Measurements from ENCODE around the gene PCDH19. TPM values are rescaled to one million over a fixed set of nuclear protein-coding genes. Genes with fewer than 3 reads are reported as not detected.

The PCDH19 gene
- total and polyA plus RNA-seq, 2 experiments from 2014 or later = 0.87 to 1.4 TPM

DNA sequence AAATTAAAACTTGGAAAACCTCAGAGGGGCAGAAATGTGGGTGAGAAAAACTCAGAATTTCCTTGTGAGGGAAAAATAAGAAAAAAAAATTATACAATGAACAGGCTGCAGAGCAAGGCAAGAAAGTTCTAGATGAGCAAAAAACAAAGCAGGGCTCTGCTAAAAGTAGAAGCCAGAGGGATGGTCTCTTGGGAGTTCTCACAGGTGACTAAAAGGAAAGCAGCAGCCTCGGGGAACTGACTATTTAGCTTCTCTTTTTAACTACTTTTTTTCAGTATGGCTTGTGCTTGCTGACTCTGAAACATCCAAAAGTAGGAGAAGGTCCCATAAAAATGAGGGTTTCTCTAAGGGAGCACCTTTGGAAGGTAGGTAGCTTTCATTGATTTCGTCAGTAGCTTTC is 36.4 kb downstream of the PCDH19 start:
- no peaks in the 10 kb centered on the region for H3K27me3 Mint-ChIP-seq (ENCODE audit: insufficient read depth, low read depth, poor library complexity)

More for the DNA sequence above, 36.4 kb downstream of the PCDH19 start:
- Histone ChIP-seq H3K4me3 (no peak overlapping the region), H3K27ac (ENCODE audit: low read depth) (no peak overlapping the region), H3F3A (replicated peaks; ENCODE audit: low read depth) (no peaks in the 10 kb centered on the region), H3K79me2 (replicated peaks; ENCODE audit: insufficient read depth) (no peaks in the 10 kb centered on the region), H3K9me2 (ENCODE audit: insufficient read depth) (no peaks in the 10 kb centered on the region), H2AFZ (no peak overlapping the region), H3K36me3 (ENCODE audit: insufficient read depth) (no peaks in the 10 kb centered on the region), H3K4me2 (no peak overlapping the region), H3K27me3 (ENCODE audit: insufficient read depth) (no peaks in the 10 kb centered on the region), H4K20me1 (replicated peaks; ENCODE audit: insufficient read depth) (no peaks in the 10 kb centered on the region), H3K4me1 (ENCODE audit: insufficient read depth) (no peaks in the 10 kb centered on the region)
- H3K9me3 Mint-ChIP-seq = no peaks in the 10 kb centered on the region
- no peaks in the 10 kb centered on the region for H3K4me1 Mint-ChIP-seq
- H3K36me3 Mint-ChIP-seq (ENCODE audit: low read depth) = no peaks in the 10 kb centered on the region
- DNase-seq (ENCODE audit: low spot score) = no peak
- no peak for ATAC-seq
- no peak overlapping the region for H3K27ac Mint-ChIP-seq
- TF ChIP-seq STAT1 (IDR thresholded peaks at IDR 0.05; ENCODE audit: unreplicated experiment) = no peak
- TF ChIP-seq, protein P1, sequence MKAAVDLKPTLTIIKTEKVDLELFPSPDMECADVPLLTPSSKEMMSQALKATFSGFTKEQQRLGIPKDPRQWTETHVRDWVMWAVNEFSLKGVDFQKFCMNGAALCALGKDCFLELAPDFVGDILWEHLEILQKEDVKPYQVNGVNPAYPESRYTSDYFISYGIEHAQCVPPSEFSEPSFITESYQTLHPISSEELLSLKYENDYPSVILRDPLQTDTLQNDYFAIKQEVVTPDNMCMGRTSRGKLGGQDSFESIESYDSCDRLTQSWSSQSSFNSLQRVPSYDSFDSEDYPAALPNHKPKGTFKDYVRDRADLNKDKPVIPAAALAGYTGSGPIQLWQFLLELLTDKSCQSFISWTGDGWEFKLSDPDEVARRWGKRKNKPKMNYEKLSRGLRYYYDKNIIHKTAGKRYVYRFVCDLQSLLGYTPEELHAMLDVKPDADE (IDR thresholded peaks at IDR 0.05) = no peak
- TF ChIP-seq, protein P2, sequence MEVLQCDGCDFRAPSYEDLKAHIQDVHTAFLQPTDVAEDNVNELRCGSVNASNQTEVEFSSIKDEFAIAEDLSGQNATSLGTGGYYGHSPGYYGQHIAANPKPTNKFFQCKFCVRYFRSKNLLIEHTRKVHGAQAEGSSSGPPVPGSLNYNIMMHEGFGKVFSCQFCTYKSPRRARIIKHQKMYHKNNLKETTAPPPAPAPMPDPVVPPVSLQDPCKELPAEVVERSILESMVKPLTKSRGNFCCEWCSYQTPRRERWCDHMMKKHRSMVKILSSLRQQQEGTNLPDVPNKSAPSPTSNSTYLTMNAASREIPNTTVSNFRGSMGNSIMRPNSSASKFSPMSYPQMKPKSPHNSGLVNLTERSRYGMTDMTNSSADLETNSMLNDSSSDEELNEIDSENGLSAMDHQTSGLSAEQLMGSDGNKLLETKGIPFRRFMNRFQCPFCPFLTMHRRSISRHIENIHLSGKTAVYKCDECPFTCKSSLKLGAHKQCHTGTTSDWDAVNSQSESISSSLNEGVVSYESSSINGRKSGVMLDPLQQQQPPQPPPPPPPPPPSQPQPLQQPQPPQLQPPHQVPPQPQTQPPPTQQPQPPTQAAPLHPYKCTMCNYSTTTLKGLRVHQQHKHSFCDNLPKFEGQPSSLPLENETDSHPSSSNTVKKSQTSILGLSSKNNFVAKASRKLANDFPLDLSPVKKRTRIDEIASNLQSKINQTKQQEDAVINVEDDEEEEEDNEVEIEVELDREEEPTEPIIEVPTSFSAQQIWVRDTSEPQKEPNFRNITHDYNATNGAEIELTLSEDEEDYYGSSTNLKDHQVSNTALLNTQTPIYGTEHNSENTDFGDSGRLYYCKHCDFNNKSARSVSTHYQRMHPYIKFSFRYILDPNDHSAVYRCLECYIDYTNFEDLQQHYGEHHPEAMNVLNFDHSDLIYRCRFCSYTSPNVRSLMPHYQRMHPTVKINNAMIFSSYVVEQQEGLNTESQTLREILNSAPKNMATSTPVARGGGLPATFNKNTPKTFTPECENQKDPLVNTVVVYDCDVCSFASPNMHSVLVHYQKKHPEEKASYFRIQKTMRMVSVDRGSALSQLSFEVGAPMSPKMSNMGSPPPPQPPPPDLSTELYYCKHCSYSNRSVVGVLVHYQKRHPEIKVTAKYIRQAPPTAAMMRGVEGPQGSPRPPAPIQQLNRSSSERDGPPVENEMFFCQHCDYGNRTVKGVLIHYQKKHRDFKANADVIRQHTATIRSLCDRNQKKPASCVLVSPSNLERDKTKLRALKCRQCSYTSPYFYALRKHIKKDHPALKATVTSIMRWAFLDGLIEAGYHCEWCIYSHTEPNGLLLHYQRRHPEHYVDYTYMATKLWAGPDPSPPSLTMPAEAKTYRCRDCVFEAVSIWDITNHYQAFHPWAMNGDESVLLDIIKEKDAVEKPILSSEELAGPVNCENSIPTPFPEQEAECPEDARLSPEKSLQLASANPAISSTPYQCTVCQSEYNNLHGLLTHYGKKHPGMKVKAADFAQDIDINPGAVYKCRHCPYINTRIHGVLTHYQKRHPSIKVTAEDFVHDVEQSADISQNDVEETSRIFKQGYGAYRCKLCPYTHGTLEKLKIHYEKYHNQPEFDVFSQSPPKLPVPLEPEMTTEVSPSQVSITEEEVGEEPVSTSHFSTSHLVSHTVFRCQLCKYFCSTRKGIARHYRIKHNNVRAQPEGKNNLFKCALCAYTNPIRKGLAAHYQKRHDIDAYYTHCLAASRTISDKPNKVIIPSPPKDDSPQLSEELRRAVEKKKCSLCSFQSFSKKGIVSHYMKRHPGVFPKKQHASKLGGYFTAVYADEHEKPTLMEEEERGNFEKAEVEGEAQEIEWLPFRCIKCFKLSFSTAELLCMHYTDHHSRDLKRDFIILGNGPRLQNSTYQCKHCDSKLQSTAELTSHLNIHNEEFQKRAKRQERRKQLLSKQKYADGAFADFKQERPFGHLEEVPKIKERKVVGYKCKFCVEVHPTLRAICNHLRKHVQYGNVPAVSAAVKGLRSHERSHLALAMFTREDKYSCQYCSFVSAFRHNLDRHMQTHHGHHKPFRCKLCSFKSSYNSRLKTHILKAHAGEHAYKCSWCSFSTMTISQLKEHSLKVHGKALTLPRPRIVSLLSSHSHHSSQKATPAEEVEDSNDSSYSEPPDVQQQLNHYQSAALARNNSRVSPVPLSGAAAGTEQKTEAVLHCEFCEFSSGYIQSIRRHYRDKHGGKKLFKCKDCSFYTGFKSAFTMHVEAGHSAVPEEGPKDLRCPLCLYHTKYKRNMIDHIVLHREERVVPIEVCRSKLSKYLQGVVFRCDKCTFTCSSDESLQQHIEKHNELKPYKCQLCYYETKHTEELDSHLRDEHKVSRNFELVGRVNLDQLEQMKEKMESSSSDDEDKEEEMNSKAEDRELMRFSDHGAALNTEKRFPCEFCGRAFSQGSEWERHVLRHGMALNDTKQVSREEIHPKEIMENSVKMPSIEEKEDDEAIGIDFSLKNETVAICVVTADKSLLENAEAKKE (CRISPR knock-in tag; IDR thresholded peaks at IDR 0.05) = no peak
- TF ChIP-seq JUNB (IDR thresholded peaks at IDR 0.05; ENCODE audit: unreplicated experiment) = no peak
- TF ChIP-seq EZH2 (IDR thresholded peaks at IDR 0.05; ENCODE audit: low read depth, unreplicated experiment) = no peak
- TF ChIP-seq, protein P3, sequence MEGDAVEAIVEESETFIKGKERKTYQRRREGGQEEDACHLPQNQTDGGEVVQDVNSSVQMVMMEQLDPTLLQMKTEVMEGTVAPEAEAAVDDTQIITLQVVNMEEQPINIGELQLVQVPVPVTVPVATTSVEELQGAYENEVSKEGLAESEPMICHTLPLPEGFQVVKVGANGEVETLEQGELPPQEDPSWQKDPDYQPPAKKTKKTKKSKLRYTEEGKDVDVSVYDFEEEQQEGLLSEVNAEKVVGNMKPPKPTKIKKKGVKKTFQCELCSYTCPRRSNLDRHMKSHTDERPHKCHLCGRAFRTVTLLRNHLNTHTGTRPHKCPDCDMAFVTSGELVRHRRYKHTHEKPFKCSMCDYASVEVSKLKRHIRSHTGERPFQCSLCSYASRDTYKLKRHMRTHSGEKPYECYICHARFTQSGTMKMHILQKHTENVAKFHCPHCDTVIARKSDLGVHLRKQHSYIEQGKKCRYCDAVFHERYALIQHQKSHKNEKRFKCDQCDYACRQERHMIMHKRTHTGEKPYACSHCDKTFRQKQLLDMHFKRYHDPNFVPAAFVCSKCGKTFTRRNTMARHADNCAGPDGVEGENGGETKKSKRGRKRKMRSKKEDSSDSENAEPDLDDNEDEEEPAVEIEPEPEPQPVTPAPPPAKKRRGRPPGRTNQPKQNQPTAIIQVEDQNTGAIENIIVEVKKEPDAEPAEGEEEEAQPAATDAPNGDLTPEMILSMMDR (conservative IDR thresholded peaks at IDR 0.05; ENCODE audit: low read depth in 2 of 2) = no peak
- TF ChIP-seq EZH2phosphoT487 (IDR thresholded peaks at IDR 0.05; ENCODE audit: unreplicated experiment) = no peak
- TF ChIP-seq NANOG (IDR thresholded peaks at IDR 0.05; ENCODE audit: borderline replicate concordance) = no peak
- TF ChIP-seq ZNF331 (CRISPR knock-in tag; IDR thresholded peaks at IDR 0.05; ENCODE audit: low read depth) = no peak
- TF ChIP-seq POLR2AphosphoS5 (IDR thresholded peaks at IDR 0.05; ENCODE audit: low read depth) = no peak
- TF ChIP-seq, protein P4, sequence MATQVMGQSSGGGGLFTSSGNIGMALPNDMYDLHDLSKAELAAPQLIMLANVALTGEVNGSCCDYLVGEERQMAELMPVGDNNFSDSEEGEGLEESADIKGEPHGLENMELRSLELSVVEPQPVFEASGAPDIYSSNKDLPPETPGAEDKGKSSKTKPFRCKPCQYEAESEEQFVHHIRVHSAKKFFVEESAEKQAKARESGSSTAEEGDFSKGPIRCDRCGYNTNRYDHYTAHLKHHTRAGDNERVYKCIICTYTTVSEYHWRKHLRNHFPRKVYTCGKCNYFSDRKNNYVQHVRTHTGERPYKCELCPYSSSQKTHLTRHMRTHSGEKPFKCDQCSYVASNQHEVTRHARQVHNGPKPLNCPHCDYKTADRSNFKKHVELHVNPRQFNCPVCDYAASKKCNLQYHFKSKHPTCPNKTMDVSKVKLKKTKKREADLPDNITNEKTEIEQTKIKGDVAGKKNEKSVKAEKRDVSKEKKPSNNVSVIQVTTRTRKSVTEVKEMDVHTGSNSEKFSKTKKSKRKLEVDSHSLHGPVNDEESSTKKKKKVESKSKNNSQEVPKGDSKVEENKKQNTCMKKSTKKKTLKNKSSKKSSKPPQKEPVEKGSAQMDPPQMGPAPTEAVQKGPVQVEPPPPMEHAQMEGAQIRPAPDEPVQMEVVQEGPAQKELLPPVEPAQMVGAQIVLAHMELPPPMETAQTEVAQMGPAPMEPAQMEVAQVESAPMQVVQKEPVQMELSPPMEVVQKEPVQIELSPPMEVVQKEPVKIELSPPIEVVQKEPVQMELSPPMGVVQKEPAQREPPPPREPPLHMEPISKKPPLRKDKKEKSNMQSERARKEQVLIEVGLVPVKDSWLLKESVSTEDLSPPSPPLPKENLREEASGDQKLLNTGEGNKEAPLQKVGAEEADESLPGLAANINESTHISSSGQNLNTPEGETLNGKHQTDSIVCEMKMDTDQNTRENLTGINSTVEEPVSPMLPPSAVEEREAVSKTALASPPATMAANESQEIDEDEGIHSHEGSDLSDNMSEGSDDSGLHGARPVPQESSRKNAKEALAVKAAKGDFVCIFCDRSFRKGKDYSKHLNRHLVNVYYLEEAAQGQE (IDR thresholded peaks at IDR 0.05; ENCODE audit: unreplicated experiment) = no peak
- no peak for TF ChIP-seq CREB1 (CRISPR knock-in tag; IDR thresholded peaks at IDR 0.05; ENCODE audit: low read depth)
- TF ChIP-seq ZNF114 (CRISPR knock-in tag; IDR thresholded peaks at IDR 0.05) = no peak
- no peak overlapping the region for H3K4me3 Mint-ChIP-seq
